ENCODE measurements around the gene SUSD6. TPM values are rescaled to one million over a fixed set of nuclear protein-coding genes. Genes with fewer than 3 reads are reported as not detected.

The SUSD6 gene
- total RNA-seq, 1 experiment from 2014 or later: 21.5 TPM

DNA sequence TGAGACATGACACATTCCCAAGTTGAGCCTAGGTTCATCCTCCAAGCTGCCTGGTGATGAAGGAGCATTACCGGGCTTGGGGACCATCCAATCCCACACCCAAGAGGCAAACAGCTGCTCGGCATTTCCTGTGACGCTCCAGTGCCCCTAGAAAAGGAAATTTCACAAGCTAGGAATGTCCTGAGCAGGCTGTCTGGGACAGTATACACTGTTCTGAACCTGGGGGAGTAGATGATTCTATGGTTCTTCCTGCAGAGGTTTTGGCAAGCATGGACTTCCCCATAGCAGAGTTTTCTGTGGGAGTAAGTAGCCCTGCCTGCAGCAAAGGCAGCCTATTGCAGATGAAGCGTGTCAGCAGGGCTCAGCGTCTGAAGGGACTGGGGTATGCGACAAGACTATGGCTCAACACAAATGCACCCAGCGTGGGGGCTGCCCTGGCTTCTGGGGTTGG, 108.1 kb downstream of the SUSD6 start:
- no TSS peak for BruUV-seq (replicated peaks)
- intact Hi-C loops (cut with micrococcal nuclease; ENCODE audit: unreplicated experiment): no loop called here
- H3K4me3 ChIP-seq (ENCODE audit: low read depth, low read length): no peak overlapping the region
- ChIA-PET POLR2A (no interaction called here), CTCF (interaction anchor here (0.8 kb wide), 1 partner anchor 135 kb away, joined by 3 read pairs; no protein-coding TSS in a partner anchor)
- H3K36me3 Mint-ChIP-seq (ENCODE audit: insufficient read depth, unreplicated experiment): no peaks in the 10 kb centered on the region
- no peaks in the 10 kb centered on the region for H3K9me3 ChIP-seq
- TF ChIP-seq CTCF (IDR thresholded peaks at IDR 0.05; ENCODE audit: insufficient read depth in 1 of 2, low read depth in 1 of 2, low read length in 1 of 2, severe bottlenecking in 1 of 2, unreplicated experiment in 1 of 2): no peak
- H3K9me3 Mint-ChIP-seq (ENCODE audit: unreplicated experiment): no peaks in the 10 kb centered on the region
- H3K4me1 Mint-ChIP-seq (ENCODE audit: low read depth, unreplicated experiment): no peaks in the 10 kb centered on the region
- H3K4me3 Mint-ChIP-seq (ENCODE audit: unreplicated experiment): no peak overlapping the region
- no peaks in the 10 kb centered on the region for H3K36me3 ChIP-seq (ENCODE audit: control insufficient read depth, insufficient read depth, low read length)
- no peaks in the 10 kb centered on the region for H3K27me3 ChIP-seq (replicated peaks; ENCODE audit: control insufficient read depth, insufficient read depth, low read length)
- H3K27me3 Mint-ChIP-seq (ENCODE audit: insufficient read depth, unreplicated experiment): no peaks in the 10 kb centered on the region
- no peak for DNase-seq
- H3K27ac Mint-ChIP-seq (ENCODE audit: unreplicated experiment): no peak overlapping the region
- H3K4me1 ChIP-seq: peaks cover 1% of the 10 kb centered on the region; the same call in 1 of the 2 replicates

DNA sequence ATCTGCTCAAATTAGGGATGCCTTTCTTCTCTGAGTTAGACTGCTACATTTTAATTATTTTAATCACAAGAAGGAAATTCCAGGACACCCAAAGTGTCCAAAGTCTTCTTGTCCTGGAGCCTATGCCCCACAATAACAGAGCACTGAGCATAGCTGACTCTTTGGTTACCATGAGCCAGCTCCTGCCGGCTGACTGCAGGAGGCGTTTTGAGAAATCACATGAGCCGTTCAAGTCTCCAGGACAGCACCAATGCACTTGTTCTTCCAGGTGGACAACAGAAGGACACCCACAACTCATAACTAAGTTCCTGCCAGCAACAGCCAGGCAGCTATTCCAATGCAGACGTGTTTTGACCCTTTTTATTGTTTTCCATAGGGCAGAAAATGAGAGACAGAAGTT, 109.5 kb downstream of the SUSD6 start:
- Mint-ChIP-seq H3K4me1 (ENCODE audit: low read depth, unreplicated experiment) (no peaks in the 10 kb centered on the region), H3K36me3 (ENCODE audit: insufficient read depth, unreplicated experiment) (no peaks in the 10 kb centered on the region), H3K27ac (ENCODE audit: unreplicated experiment) (no peak overlapping the region), H3K9me3 (ENCODE audit: unreplicated experiment) (no peaks in the 10 kb centered on the region), H3K27me3 (ENCODE audit: insufficient read depth, unreplicated experiment) (no peaks in the 10 kb centered on the region), H3K4me3 (ENCODE audit: unreplicated experiment) (no peak overlapping the region)
- no peak overlapping the region for H3K4me3 ChIP-seq (ENCODE audit: low read depth, low read length)
- no peaks in the 10 kb centered on the region for H3K4me1 ChIP-seq
- no peaks in the 10 kb centered on the region for H3K9me3 ChIP-seq
- intact Hi-C loops (cut with micrococcal nuclease; ENCODE audit: unreplicated experiment): no loop called here
- POLR2A ChIA-PET: no interaction called here
- DNase-seq: no peak
- TF ChIP-seq CTCF (IDR thresholded peaks at IDR 0.05; ENCODE audit: insufficient read depth in 1 of 2, low read depth in 1 of 2, low read length in 1 of 2, severe bottlenecking in 1 of 2, unreplicated experiment in 1 of 2): no peak
- BruUV-seq (replicated peaks): no TSS peak
- CTCF ChIA-PET: no interaction called here
- no peaks in the 10 kb centered on the region for H3K36me3 ChIP-seq (ENCODE audit: control insufficient read depth, insufficient read depth, low read length)
- H3K27me3 ChIP-seq (replicated peaks; ENCODE audit: control insufficient read depth, insufficient read depth, low read length): no peaks in the 10 kb centered on the region

- Mint-ChIP-seq H3K4me3 (ENCODE audit: unreplicated experiment) (peak overlapping the region; percentile 67), H3K36me3 (ENCODE audit: insufficient read depth, unreplicated experiment) (no peaks in the 10 kb centered on the region), H3K27ac (ENCODE audit: unreplicated experiment) (no peak overlapping the region), H3K9me3 (ENCODE audit: unreplicated experiment) (no peaks in the 10 kb centered on the region), H3K4me1 (ENCODE audit: low read depth, unreplicated experiment) (no peaks in the 10 kb centered on the region), H3K27me3 (ENCODE audit: insufficient read depth, unreplicated experiment) (no peaks in the 10 kb centered on the region)
- Histone ChIP-seq H3K27me3 (replicated peaks; ENCODE audit: control insufficient read depth, insufficient read depth, low read length) (no peaks in the 10 kb centered on the region), H3K9me3 (no peaks in the 10 kb centered on the region), H3K4me1 (0 out of 2 replicates have a peak, but pooled peaks cover 4% of the 10 kb centered on the region), H3K4me3 (ENCODE audit: low read depth, low read length) (peak overlapping the region; percentile 45), H3K36me3 (ENCODE audit: control insufficient read depth, insufficient read depth, low read length) (no peaks in the 10 kb centered on the region)
- no TSS peak for BruUV-seq (replicated peaks)
- TF ChIP-seq CTCF (IDR thresholded peaks at IDR 0.05; ENCODE audit: insufficient read depth in 1 of 2, low read depth in 1 of 2, low read length in 1 of 2, severe bottlenecking in 1 of 2, unreplicated experiment in 1 of 2): peak; percentile 94 to 97
- POLR2A ChIA-PET: interaction anchor here (0.5 kb wide), 1 partner anchor 631 kb away, joined by 9 read pairs; no protein-coding TSS in a partner anchor
- CTCF ChIA-PET: interaction anchor here (0.5 to 2.0 kb wide), 5 partner anchors 10 to 142 kb away, joined by 3 to 10 read pairs (median 5); no protein-coding TSS in a partner anchor
- intact Hi-C loops (cut with micrococcal nuclease; ENCODE audit: unreplicated experiment): loop anchor here (1.0 kb wide), 2 partner anchors 124 to 142 kb away; no protein-coding TSS in a partner anchor
- peak; percentile 67 to 85 for DNase-seq
Measured at GRCh38 chr14:69726761-69727511, 115.5 kb downstream of the SUSD6 start.

Data from Caco-2 (cell line).